Measurements from ENCODE around the gene IER3.

IER3 gene

GRCh38 chr6:30744054-30744805 lies at the start of gene IER3:
Gene IER3, minus strand, starts transcription at chr6:30744547. Its CDS starts 29 bp downstream, at chr6:30744518.
- DNase-seq: peak; percentile 87

DNA sequence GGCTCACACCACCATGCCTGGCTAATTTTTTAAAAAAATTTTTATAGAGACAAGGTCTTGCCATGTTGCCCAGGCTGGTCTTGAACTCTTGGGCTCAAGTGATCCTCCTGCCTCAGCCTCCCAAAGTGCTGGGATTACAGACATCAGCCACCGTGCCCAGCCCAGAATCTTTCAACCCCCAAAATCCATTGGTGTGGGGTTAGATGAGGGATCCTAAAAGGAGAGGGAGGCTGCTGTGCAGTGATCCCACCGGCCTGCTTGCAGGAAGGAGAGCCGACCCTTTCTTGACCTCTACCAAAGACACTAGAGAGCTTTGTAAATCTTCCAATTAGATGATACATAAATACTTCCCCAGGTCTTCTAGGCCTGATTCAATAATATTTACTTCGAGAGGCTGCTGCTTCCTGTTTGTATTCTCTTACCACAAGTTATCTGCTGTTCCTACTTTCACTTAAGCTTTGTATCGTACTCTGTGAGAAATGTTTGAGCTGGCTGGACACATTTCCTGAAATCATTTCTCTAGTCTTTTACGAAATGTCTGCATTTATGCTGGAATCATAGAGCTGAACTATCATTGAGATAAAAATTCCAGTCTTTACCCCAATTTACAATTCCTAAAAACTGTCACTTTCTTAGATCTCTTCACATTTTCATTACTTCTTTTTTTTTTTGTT lies 49.3 kb upstream of the IER3 start:
- peak; percentile 54 for DNase-seq

GRCh38 chr6:30792786-30793185 lies 48.4 kb upstream of the IER3 start:
- no peak for DNase-seq

GRCh38 chr6:30790724-30791383 lies 46.5 kb upstream of the IER3 start:
- no peak for DNase-seq

GRCh38 chr6:30789606-30790005 lies 45.3 kb upstream of the IER3 start:
- DNase-seq: no peak

DNA sequence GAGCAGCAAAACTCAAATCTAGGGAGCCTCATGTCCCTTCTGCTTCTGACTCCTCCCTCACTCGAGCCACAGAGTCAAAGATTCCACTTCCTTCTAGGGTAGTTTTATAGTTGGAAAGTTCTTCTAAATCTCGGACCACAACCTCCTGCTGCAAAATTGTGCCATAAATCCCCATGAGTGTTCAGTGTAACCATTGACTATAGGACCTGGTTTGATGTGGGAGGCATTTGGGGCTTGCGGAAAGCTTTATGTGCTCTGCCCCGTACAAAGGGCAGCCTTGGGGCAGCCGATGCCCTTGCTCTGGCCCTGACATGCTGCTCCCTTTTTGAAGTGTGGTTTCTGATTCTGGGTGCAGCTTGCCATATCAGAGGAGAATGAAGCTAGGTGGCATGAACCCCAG lies 43.6 kb upstream of the IER3 start:
- peak; percentile 12 for DNase-seq

DNA sequence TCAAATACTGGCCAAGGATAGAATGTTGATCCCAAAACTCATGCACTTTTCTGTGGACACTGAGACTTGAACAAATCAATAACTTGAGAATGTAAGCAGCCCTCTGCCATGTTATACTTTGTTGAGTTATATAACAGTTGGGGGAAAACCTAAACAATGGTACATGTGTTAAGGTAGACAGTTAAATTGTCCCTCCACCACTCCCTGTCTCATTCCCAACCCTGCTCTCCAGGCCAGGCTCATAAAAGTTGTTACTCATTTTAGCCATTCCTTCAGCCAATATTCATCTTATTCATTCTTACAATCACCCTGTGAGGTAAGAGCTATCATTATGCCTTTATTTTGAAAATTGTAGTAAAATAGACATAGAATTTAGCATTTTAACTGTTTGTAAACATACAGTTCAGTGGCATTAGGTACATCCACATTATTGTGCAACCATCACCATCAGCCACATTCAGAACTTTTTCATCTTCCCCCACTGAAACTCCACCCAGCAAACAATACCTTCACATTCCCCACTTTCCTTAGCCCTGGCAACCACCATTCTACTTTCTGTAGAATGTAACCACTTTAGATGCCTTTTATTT lies 38.2 kb upstream of the IER3 start:
- no peak for DNase-seq

GRCh38 chr6:30781743-30782424 lies 37.5 kb upstream of the IER3 start:
- DNase-seq: peak; percentile 46

DNA sequence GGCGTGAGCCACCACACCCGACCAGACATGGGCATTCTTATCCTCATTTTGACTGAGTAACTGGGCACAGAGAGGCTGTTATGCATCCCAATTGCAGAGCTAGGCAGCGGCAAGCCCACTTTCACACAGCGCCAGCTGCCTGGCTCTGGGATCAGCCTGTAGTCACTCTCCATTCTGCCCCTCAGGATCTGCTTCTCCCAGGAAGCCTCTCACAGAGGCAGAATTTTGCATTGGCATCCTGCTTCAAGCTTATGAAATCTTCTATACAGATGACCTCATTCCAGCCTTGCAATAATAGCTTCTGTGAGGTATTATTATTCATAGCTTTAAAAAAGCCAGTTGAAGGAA lies 37.0 kb upstream of the IER3 start:
- no peak for DNase-seq

DNA sequence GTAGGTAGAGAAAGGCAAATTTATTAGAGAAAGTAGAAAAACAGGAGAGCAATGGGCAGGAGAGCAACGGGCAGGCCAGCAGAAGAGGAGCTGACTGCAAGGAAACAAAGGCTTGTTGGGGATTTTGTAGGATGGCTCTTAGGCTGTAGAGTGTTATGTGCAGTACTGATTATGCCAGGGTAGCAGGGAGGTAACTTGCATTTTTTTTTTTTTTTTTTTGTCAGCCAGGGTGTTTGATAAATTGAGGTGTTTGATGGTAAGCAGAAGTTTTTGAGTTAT lies 36.2 kb upstream of the IER3 start:
- no peak for DNase-seq

- DNase-seq: no peak
Measured at GRCh38 chr6:30779850-30780641, 35.7 kb upstream of the IER3 start.

DNA sequence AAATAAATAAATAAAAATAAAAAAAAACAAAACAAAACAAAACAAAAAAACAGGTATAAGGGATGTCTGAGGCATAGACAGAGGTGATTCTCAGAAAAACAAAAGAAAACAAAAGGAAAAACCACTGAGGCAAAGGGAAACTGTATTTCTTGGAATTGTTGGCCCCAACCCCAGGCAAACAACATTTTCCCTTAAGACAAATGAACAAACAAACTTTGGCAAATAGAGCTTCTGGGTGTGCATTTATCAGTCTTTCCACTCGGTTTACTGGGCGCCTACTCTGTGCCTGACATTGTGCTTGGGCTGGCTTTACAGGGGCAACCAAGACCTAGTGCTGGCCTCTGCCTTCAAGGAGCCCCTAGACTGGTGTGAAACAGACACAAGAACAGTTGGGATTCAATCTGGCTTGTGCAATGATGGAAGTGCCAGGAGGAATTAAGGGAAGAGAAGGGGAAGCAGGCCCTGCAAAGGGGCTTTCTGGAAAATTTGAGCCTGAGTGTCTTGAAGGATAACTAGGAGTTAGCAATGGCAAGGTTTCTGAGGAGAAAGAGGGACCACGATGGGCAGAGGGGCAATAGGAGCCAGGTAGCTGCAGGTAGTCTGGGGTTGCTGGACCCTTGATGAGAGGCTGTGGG lies 33.8 kb upstream of the IER3 start:
- DNase-seq: no peak

DNA sequence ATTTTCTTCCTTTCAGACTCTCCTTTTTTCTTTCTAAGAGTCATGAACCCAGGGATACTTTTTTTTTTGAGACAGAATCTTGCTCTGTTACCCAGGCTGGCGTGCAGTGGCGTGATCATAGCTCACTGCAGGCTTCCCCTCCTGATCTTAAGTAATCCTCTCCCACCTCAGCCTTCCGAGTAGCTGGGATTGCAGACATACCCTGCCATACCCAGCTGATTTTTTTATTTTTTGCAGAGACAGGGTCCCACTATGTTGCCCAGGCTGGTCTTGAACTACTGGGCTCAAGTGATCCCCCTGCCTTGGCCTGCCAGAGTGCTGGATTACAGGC lies 32.8 kb upstream of the IER3 start:
- no peak for DNase-seq

GRCh38 chr6:30776390-30777154 lies 32.2 kb upstream of the IER3 start:
- DNase-seq: no peak

DNA sequence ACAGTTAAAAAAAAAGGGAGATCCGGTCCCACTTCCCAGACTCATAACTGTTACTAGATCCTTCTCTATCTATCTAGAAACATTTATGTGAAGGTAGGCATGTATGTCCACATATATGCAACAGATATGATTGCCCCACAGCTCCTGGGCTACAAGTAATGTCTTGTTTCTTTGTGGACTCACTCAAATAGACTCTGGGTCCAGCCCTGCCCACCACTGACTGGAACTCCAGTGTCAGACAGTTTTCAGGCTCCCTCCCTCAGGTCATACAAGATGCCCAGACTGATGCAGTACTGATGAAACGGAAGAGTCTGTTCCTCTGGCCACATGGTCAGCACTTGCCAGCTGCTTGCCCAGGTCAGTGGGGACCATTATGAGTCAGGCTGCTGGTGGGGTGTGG lies 30.8 kb upstream of the IER3 start:
- no peak for DNase-seq

GRCh38 chr6:30774701-30775100 lies 30.4 kb upstream of the IER3 start:
- no peak for DNase-seq

- no peak for DNase-seq
Measured at GRCh38 chr6:30770592-30770991, 26.2 kb upstream of the IER3 start.

DNA sequence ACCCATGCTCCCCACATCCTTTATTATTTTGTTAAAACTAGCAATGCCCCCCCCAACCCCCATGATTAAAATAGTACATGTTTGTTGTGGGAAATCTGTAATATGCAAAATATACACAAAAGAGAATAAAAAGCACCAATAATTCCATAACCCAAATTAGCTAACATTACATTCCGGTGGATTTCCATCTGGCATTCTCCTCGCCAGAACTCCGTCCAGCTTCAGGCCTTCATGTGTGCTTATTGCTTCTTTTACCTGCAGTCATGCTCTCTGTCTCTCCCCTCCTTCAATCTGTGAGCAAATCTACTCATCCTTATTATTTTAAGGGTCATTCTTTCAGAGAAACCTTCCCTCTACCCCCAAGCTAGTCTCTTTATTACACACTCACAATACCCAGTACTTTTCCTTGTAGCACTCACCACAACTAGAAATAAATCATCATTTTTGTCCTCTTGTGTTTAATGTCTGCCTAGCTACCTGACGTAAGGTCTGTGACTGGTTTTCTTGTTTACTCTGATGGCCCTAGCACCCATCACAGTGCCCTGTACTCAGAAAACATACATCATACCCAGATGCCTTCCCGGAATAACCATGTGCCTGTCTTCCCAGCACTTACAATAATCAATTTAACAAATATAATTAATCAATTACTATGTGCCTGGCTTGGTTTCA lies 25.6 kb upstream of the IER3 start:
- DNase-seq: no peak

GRCh38 chr6:30769088-30769852 lies 24.9 kb upstream of the IER3 start:
- peak; percentile 46 for DNase-seq

DNA sequence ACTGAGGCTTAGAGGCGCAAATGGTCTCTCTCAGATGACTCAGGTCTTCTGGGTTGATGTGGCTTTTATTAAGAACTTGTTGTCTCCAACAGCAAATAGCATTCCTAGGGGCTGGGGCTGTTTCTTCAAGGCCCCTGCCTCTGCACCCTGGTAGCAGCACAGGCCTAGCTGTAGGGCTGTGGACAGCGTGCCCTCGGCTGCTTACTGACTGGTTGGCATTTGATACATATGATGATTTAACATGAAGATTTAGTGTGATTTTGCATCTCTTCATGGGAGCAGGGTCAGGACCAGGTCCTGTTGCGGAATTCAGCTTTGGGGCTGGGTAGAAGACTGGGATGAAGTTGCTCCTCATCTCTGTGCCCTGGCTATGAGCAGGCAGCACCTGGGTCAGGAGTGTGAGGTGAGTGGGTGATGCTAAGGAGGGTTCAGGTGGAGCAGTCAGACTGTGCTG lies 24.3 kb upstream of the IER3 start:
- DNase-seq: no peak
